ENCODE data around the gene CYP4B1.
"Not testable (repeated sequence)": the region's sequence is repeated elsewhere in the genome, so short reads cannot be mapped to it uniquely, and the experiment has no call there.

CYP4B1 gene

DNA sequence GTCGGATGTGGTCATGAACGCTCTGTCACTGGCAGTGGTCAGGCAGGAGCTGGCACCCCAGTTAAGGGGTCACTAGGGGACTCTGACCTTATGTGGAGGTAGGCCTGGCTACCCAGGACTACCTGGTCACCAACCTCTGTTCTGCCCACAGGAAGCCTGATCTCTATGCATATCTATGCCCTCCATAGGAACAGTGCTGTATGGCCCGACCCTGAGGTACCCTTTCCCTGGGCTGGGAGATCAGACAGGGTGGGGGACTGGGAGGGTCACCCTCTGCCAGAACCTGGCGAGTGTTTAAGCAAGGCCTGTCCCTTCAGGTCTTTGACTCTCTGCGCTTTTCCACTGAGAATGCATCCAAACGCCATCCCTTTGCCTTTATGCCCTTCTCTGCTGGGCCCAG is 19.0 kb downstream of the CYP4B1 start:
- no peak for DNase-seq

DNA sequence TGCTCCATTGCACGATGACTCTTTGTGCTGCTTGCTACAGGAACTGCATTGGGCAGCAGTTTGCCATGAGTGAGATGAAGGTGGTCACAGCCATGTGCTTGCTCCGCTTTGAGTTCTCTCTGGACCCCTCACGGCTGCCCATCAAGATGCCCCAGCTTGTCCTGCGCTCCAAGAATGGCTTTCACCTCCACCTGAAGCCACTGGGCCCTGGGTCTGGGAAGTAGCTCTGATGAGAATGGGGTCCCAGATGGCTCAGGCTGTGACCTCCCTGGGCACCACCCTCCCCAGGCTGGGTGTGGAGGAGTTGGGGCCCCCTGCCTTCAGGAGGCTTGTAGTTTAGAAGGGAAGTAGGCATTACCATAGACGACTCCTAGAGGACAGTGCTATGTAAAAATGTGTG is 19.7 kb downstream of the CYP4B1 start:
- no peak for DNase-seq

DNA sequence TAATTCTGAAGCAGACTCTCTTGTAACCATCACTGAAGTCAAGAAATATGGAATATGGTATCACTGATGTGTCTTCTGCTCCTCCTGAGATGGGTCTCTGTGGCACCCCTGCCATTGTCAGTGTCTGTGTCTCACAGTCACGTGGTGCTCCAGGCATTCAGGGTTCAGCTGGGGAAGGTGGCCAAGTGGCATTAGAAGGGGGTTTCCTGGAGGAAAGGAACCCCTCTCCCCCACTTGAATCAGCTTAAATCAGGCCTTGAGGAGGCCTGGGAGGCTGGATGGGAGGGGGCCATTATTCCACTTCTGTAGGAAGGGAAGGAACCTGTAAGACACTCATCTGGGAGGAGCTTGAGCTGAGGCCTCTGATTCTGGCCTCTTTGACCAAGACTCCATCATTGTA is 20.5 kb downstream of the CYP4B1 start:
- no peak for DNase-seq

DNA sequence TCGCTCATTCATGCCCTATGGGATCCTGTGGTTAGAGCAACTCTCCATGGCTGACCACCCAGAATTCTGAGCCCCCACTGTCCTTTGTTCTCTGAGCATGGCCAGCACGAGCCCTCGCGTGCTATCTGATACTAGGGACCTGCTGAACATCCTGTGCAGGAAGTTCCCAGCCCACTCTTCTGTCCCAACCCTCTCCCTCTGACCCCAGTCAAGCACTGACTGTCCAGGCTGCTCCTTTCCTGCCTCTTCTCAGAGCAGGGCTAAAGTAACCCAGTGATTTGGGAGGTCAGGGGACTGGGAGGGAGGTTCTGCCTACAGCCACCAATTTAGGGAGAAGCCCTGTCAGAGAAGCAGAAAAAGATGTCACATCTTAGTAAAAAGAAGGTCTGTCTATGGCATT is 21.2 kb downstream of the CYP4B1 start:
- no peak for DNase-seq

DNA sequence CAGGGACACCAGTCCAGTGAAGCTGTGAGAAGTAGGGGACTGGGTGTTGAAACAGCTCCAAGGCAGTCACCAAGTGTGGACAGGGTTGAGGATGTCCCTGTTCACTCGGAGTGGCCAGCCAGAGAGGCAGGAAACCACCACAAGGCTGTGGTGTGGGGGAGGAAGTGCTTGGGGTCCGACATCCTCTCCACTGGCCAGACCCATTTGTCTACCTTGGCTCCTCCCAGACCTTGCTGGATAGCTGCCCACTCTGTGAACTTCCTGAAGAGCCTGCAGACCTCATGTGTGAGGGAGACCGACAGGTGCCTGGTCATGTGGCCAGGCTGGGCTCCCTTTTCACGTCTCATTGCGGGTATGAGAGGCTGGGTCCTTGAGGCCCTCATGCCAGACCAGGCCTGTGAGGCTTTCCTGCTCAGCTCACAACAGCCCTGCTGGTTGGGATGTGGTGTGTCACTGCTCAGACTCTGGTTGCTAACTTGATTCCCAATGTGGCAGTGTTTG is 21.8 kb downstream of the CYP4B1 start:
- DNase-seq = no peak

DNA sequence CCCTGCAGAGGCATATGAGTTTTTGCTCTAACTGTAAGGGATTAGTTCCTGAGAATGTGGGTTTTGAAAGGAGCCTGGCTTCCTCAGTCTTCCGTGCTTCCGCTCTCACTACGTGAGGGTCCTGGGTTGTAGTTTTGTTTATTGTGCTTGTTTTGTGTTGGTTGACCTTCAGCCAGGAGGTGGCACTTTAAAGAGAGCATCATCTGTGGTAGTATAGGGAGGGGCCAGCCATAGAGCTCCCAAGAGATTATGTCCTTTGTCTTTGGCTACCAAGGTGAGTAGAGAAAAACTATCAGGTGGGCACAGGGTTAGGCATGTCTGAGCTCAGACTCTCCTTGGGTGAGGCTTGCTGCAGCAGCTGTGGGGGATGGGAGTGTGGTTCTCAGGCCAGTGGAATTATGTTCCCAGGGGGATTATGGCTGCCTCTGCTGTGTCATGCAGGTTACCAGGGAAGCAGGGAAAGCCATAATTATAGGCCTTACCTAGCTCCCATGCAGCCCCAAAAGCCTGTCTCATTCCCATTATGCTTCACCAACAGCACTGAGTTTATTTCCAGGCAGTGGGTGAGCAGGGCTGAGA is 23.5 kb downstream of the CYP4B1 start:
- no peak for DNase-seq

DNA sequence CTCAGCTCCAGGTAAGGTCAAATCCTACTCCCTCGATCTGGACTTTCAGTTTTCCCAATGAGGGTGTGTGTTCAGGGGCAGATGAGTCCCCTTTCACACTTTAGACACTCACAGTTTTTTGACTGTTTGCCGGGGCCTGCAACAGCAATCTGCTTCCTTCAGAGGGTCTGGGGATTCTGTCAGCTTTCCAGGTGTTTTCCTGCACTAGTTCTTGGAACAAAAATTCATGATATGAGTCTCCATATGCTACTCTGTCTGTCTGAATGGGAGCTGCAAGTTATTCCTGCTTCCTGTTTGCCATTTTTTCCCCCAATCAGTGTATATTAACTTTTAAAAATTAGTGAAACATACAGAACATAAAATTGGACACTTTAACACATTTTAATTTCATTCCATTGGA is 24.3 kb downstream of the CYP4B1 start:
- no peak for DNase-seq

DNA sequence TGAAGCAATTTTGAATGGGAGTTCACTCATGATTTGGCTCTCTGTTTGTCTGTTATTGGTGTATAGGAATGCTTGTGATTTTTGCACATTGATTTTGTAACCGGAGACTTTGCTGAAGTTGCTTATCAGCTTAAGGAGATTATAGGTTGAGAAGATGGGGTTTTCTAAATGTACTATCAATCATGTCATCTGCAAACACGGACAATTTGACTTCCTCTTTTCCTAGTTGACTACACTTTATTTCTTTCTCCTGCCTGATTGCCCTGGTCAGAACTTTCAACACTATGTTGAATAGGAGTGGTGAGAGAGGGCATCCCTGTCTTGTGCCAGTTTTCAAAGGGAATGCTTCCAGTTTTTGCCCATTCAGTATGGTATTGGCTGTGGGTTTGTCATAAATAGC is 28.0 kb downstream of the CYP4B1 start:
- DNase-seq = not testable (repeated sequence)

DNA sequence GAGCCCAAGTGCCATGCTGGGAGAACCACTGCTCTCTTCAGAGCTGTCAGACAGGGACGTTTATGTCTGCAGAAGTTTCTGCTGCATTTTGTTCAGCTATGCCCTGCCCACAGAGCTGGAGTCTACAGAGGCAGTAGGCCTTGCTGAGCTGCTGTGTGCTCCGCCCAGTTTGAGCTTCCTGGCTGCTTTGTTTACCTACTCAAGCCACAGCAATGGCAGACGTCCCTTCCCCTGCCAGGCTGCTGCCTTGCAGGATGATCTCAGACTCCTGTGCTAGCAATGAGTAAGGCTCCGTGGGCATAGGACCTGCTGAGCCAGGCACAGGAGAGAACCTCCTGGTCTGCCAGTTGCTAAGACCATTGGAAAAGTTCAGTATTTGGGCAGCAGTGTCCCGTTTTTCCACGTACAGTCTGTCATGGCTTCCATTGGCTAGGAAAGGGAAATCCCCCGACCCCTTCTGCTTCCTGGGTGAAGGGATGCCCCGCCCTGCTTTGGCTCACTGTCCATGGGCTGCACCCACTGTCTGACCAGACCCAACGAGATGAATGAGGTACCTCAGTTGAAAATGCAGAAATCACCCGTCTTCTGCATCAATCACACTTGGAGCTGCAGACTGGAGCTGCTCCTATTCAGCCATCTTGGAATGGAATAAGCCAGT is 31.9 kb downstream of the CYP4B1 start:
- no peak for DNase-seq

DNA sequence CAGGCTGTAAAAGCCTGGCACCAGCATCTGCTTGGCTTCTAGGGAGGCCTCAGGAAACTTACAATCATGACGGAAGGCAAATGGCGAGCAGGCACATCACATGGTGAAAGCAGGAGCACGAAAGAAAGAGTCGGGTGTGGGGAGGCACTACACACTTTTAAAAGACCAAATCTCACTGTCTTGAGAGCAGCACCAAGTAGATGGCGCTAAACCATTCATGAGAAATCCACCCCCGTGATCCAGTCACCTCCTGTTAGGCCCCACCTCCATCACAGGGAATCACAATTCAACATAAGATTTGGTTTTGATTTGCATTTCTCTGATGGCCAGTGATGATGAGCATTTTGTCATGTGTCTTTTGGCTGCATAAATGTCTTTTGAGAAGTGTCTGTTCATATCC is 36.6 kb downstream of the CYP4B1 start:
- not testable (repeated sequence) for DNase-seq

DNA sequence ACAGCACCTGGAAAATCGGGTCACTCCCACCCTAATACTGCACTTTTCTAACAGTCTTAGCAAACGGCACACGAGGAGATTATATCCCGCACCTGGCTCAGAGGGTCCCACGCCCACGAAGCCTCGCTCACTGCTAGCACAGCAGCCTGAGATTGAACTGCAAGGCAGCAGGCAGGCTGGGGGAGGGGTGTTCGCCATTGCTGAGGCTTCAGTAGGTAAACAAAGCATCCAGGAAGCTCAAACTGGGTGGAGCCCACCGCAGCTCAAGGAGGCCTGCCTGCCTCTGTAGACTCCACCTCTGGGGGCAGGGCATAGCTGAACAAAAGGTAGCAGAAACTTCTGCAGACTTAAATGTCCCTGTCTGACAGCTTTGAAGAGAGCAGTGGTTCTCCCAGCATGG is 47.5 kb downstream of the CYP4B1 start:
- DNase-seq = not testable (repeated sequence)

DNA sequence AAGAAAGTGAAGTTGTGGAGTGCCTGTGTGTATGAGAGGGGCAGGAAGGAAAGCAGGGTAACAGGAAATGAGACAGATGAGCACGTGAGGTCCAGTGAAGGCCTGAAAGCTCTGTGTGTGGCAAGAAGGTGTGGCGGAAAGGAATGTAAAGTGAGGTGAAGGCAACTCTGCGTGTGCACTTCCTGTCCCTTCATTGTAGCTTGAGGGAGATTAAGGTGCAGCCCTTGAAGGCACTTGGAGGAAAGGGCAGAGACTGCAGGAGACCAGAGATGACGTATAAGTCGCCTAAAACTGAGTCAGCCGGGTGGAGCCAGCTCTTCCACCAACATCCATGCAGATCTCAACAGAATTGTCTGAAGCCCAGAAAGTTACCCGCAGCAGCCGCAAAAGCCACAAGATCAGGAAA is 58.8 kb downstream of the CYP4B1 start:
- DNase-seq = not testable (repeated sequence)

DNA sequence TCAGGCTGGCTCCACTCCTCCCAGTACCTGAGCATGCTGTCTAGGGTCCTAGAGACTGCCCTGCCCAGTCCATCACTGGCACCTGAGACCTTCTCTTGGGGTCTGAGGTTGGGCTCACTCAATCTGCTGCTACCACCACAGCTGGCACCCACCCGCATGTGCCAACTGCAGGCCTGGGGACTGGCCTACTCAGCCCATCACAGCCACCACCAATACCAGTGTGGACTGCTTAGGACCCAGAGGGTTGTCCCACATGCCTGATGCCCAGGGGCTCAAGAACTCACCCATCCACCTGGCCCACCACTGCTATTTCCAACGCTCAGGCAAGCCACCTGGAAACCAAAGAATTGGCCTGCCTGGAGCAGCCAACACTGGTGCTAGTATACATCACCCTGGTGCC is 63.5 kb downstream of the CYP4B1 start:
- DNase-seq = no peak
